ENCODE data around the gene PREP.
A peak's percentile ranks its signal among the peaks of the same experiment; 100 is the strongest.
"Not testable (repeated sequence)": the region's sequence is repeated elsewhere in the genome, so short reads cannot be mapped to it uniquely, and the experiment has no call there.

Gene PREP

GRCh38 chr6:105430685-105431084, 27.8 kb upstream of the PREP start:
- DNase-seq (ENCODE audit: insufficient read length, low spot score) (no peak), FAIRE-seq (no peak)
- TF ChIP-seq POU2F2 (IDR thresholded peaks at IDR 0.05; ENCODE audit: low read depth, low read length), result no peak
- TF ChIP-seq TAF1 (IDR thresholded peaks at IDR 0.05; ENCODE audit: low read depth, low read length), result no peak
- no peak for TF ChIP-seq POLR2A (IDR thresholded peaks at IDR 0.05; ENCODE audit: low read depth, low read length)
- TF ChIP-seq PAX5 (IDR thresholded peaks at IDR 0.05; ENCODE audit: insufficient read depth, low read length, severe bottlenecking), result no peak
- TF ChIP-seq POLR2AphosphoS5 (IDR thresholded peaks at IDR 0.05; ENCODE audit: low read depth, low read length), result no peak
- no peak for TF ChIP-seq SPI1 (IDR thresholded peaks at IDR 0.05; ENCODE audit: low read depth, low read length)

- no peak for FAIRE-seq
- DNase-seq (ENCODE audit: insufficient read length, low spot score), result no peak
- TF ChIP-seq SPI1 (IDR thresholded peaks at IDR 0.05; ENCODE audit: low read depth, low read length) (no peak), POLR2AphosphoS5 (IDR thresholded peaks at IDR 0.05; ENCODE audit: low read depth, low read length) (no peak), TAF1 (IDR thresholded peaks at IDR 0.05; ENCODE audit: low read depth, low read length) (no peak), PAX5 (IDR thresholded peaks at IDR 0.05; ENCODE audit: insufficient read depth, low read length, severe bottlenecking) (no peak), POU2F2 (IDR thresholded peaks at IDR 0.05; ENCODE audit: low read depth, low read length) (no peak), POLR2A (IDR thresholded peaks at IDR 0.05; ENCODE audit: low read depth, low read length) (no peak)
Observed at GRCh38 chr6:105429676-105430075, 26.8 kb upstream of the PREP start.

GRCh38 chr6:105428342-105428957, 25.6 kb upstream of the PREP start:
- TF ChIP-seq TAF1 (IDR thresholded peaks at IDR 0.05; ENCODE audit: low read depth, low read length) (no peak), POU2F2 (IDR thresholded peaks at IDR 0.05; ENCODE audit: low read depth, low read length) (no peak), POLR2A (IDR thresholded peaks at IDR 0.05; ENCODE audit: low read depth, low read length) (no peak), PAX5 (IDR thresholded peaks at IDR 0.05; ENCODE audit: insufficient read depth, low read length, severe bottlenecking) (no peak), SPI1 (IDR thresholded peaks at IDR 0.05; ENCODE audit: low read depth, low read length) (no peak), POLR2AphosphoS5 (IDR thresholded peaks at IDR 0.05; ENCODE audit: low read depth, low read length) (no peak)
- no peak for FAIRE-seq
- DNase-seq (ENCODE audit: insufficient read length, low spot score), result no peak

- FAIRE-seq, result peak; percentile 84
- DNase-seq (ENCODE audit: insufficient read length, low spot score), result peak; percentile 18
- TF ChIP-seq TAF1 (IDR thresholded peaks at IDR 0.05; ENCODE audit: low read depth, low read length) (no peak), POU2F2 (IDR thresholded peaks at IDR 0.05; ENCODE audit: low read depth, low read length) (no peak)
Observed at GRCh38 chr6:105424175-105424783, 21.4 kb upstream of the PREP start.

- not testable (repeated sequence) for DNase-seq (ENCODE audit: insufficient read length, low spot score); FAIRE-seq
Observed at GRCh38 chr6:105416971-105417370, 14.1 kb upstream of the PREP start.

GRCh38 chr6:105409734-105410133, 6.9 kb upstream of the PREP start:
- DNase-seq (ENCODE audit: insufficient read length, low spot score) (no peak), FAIRE-seq (no peak)
- TF ChIP-seq POLR2AphosphoS5 (IDR thresholded peaks at IDR 0.05; ENCODE audit: low read depth, low read length), result no peak
- no peak for TF ChIP-seq POU2F2 (IDR thresholded peaks at IDR 0.05; ENCODE audit: low read depth, low read length)
- no peak for TF ChIP-seq SPI1 (IDR thresholded peaks at IDR 0.05; ENCODE audit: low read depth, low read length)
- no peak for TF ChIP-seq POLR2A (IDR thresholded peaks at IDR 0.05; ENCODE audit: low read depth, low read length)
- no peak for TF ChIP-seq PAX5 (IDR thresholded peaks at IDR 0.05; ENCODE audit: insufficient read depth, low read length, severe bottlenecking)

GRCh38 chr6:105402090-105402938, 568 bp downstream of the PREP start:
- no peak for TF ChIP-seq POU2F2 (IDR thresholded peaks at IDR 0.05; ENCODE audit: low read depth, low read length)
- no peak for TF ChIP-seq POLR2AphosphoS5 (IDR thresholded peaks at IDR 0.05; ENCODE audit: low read depth, low read length)
- TF ChIP-seq POLR2A (IDR thresholded peaks at IDR 0.05; ENCODE audit: low read depth, low read length), result no peak
- no peak for TF ChIP-seq SPI1 (IDR thresholded peaks at IDR 0.05; ENCODE audit: low read depth, low read length)
- no peak for TF ChIP-seq PAX5 (IDR thresholded peaks at IDR 0.05; ENCODE audit: insufficient read depth, low read length, severe bottlenecking)
- no peak for TF ChIP-seq TAF1 (IDR thresholded peaks at IDR 0.05; ENCODE audit: low read depth, low read length)
- DNase-seq (ENCODE audit: insufficient read length, low spot score), result peak; percentile 30
- FAIRE-seq, result peak; percentile 47

- TF ChIP-seq PAX5 (IDR thresholded peaks at IDR 0.05; ENCODE audit: insufficient read depth, low read length, severe bottlenecking) (no peak), TAF1 (IDR thresholded peaks at IDR 0.05; ENCODE audit: low read depth, low read length) (no peak), SPI1 (IDR thresholded peaks at IDR 0.05; ENCODE audit: low read depth, low read length) (no peak), POLR2A (IDR thresholded peaks at IDR 0.05; ENCODE audit: low read depth, low read length) (no peak), POLR2AphosphoS5 (IDR thresholded peaks at IDR 0.05; ENCODE audit: low read depth, low read length) (no peak), POU2F2 (IDR thresholded peaks at IDR 0.05; ENCODE audit: low read depth, low read length) (no peak)
- DNase-seq (ENCODE audit: insufficient read length, low spot score), result no peak
- peak; percentile 13 for FAIRE-seq
Observed at GRCh38 chr6:105401247-105402089, 1.4 kb downstream of the PREP start.

GRCh38 chr6:105400501-105400900, 2.4 kb downstream of the PREP start:
- no peak for TF ChIP-seq POLR2A (IDR thresholded peaks at IDR 0.05; ENCODE audit: low read depth, low read length)
- TF ChIP-seq POLR2AphosphoS5 (IDR thresholded peaks at IDR 0.05; ENCODE audit: low read depth, low read length), result no peak
- TF ChIP-seq TAF1 (IDR thresholded peaks at IDR 0.05; ENCODE audit: low read depth, low read length), result no peak
- no peak for TF ChIP-seq POU2F2 (IDR thresholded peaks at IDR 0.05; ENCODE audit: low read depth, low read length)
- no peak for TF ChIP-seq SPI1 (IDR thresholded peaks at IDR 0.05; ENCODE audit: low read depth, low read length)
- no peak for TF ChIP-seq PAX5 (IDR thresholded peaks at IDR 0.05; ENCODE audit: insufficient read depth, low read length, severe bottlenecking)
- no peak for DNase-seq (ENCODE audit: insufficient read length, low spot score)
- FAIRE-seq, result no peak
